ENCODE data around the gene HOXD12. TPM values are rescaled to one million over a fixed set of nuclear protein-coding genes. Genes with fewer than 3 reads are reported as not detected.

The HOXD12 gene
- total and polyA plus RNA-seq, 4 donors: not detected

GRCh38 chr2:176090862-176091261, 8.7 kb upstream of the HOXD12 start:
- Histone ChIP-seq H3K4me1 (ENCODE audit: control insufficient read depth in 1 of 2, insufficient read depth in 2 of 2, low read length in 2 of 2) (no peaks in the 10 kb centered on the region), H3K36me3 (ENCODE audit: control insufficient read depth in 1 of 2, insufficient read depth in 2 of 2, low read length in 1 of 2) (no peaks in the 10 kb centered on the region), H3K27ac (ENCODE audit: low read depth in 1 of 2, low read length in 2 of 2) (no peak overlapping the region), H3K9me3 (ENCODE audit: control insufficient read depth, low read length) (no peaks in the 10 kb centered on the region), H3K4me3 (ENCODE audit: low read length in 2 of 2) (no peak overlapping the region), H3K27me3 (ENCODE audit: control insufficient read depth in 1 of 2, insufficient read depth in 2 of 2, low read length in 1 of 2) (no peaks in the 10 kb centered on the region)
- 47 to 52% methylated on average over 5 of the region's 5 CpGs for WGBS, 2 donors
- intact Hi-C loops (cut with DNase I): loop anchor here in 1 of 2 donors (10.0 kb wide), 1 partner anchor 906 kb away; the partner anchor contains the start of gene ATP5MC3
- no peak for ATAC-seq (ENCODE audit: low FRiP score)
- no peak for DNase-seq

- H3K4me1 ChIP-seq (ENCODE audit: control insufficient read depth in 1 of 2, insufficient read depth in 2 of 2, low read length in 2 of 2): no peaks in the 10 kb centered on the region
- intact Hi-C loops (cut with DNase I): loop anchor here in 1 of 2 donors (10.0 kb wide), 1 partner anchor 907 kb away; the partner anchor contains the start of gene ATP5MC3
- no peaks in the 10 kb centered on the region for H3K9me3 ChIP-seq (ENCODE audit: control insufficient read depth, low read length)
- no peak overlapping the region for H3K27ac ChIP-seq (ENCODE audit: low read depth in 1 of 2, low read length in 2 of 2)
- 15 to 18% methylated on average over 28 to 31 of the region's 31 CpGs for WGBS, 2 donors
- no peaks in the 10 kb centered on the region for H3K36me3 ChIP-seq (ENCODE audit: control insufficient read depth in 1 of 2, insufficient read depth in 2 of 2, low read length in 1 of 2)
- ATAC-seq (ENCODE audit: low FRiP score) (no peak), DNase-seq (peak in 1 of 2 donors; percentile 19)
- H3K4me3 ChIP-seq (ENCODE audit: low read length in 2 of 2): no peak overlapping the region
- no peaks in the 10 kb centered on the region for H3K27me3 ChIP-seq (ENCODE audit: control insufficient read depth in 1 of 2, insufficient read depth in 2 of 2, low read length in 1 of 2)
These were observed 8.0 kb upstream of the HOXD12 start for GRCh38 chr2:176091329-176092258.

GRCh38 chr2:176092270-176093144, 7.1 kb upstream of the HOXD12 start, which contains the start of gene HOXD13:
Gene HOXD13 (plus strand): TSS chr2:176092721. CDS start chr2:176092891, 170 bp downstream.
- 4 to 5% methylated on average over 45 to 95 of the region's 95 CpGs for WGBS, 2 donors
- ATAC-seq (ENCODE audit: low FRiP score) (no peak), DNase-seq (peak in 1 of 2 donors; percentile 49)
- intact Hi-C loops (cut with DNase I): loop anchor here in 1 of 2 donors (10.0 kb wide), 1 partner anchor 908 kb away; the partner anchor contains the start of gene ATP5MC3
- Histone ChIP-seq H3K36me3 (ENCODE audit: control insufficient read depth in 1 of 2, insufficient read depth in 2 of 2, low read length in 1 of 2) (no peaks in the 10 kb centered on the region), H3K4me1 (ENCODE audit: control insufficient read depth in 1 of 2, insufficient read depth in 2 of 2, low read length in 2 of 2) (no peaks in the 10 kb centered on the region), H3K4me3 (ENCODE audit: low read length in 2 of 2) (peak within 1 kb of the TSS in 1 of 2 donors; percentile 22), H3K27ac (ENCODE audit: low read depth in 1 of 2, low read length in 2 of 2) (no peak within 1 kb of the TSS), H3K27me3 (ENCODE audit: control insufficient read depth in 1 of 2, insufficient read depth in 2 of 2, low read length in 1 of 2) (no peaks in the 10 kb centered on the region), H3K9me3 (ENCODE audit: control insufficient read depth, low read length) (no peaks in the 10 kb centered on the region)

- no peaks in the 10 kb centered on the region for H3K36me3 ChIP-seq (ENCODE audit: control insufficient read depth in 1 of 2, insufficient read depth in 2 of 2, low read length in 1 of 2)
- WGBS, 2 donors: 5% methylated on average over 53 of the region's 53 CpGs
These were observed 6.3 kb upstream of the HOXD12 start for GRCh38 chr2:176093145-176093897.

GRCh38 chr2:176093898-176094249, 5.7 kb upstream of the HOXD12 start:
- Histone ChIP-seq H3K4me1 (ENCODE audit: control insufficient read depth in 1 of 2, insufficient read depth in 2 of 2, low read length in 2 of 2) (no peaks in the 10 kb centered on the region), H3K36me3 (ENCODE audit: control insufficient read depth in 1 of 2, insufficient read depth in 2 of 2, low read length in 1 of 2) (no peaks in the 10 kb centered on the region), H3K27ac (ENCODE audit: low read depth in 1 of 2, low read length in 2 of 2) (no peak overlapping the region), H3K9me3 (ENCODE audit: control insufficient read depth, low read length) (no peaks in the 10 kb centered on the region), H3K4me3 (ENCODE audit: low read length in 2 of 2) (peak overlapping the region in 1 of 2 donors; percentile 14), H3K27me3 (ENCODE audit: control insufficient read depth in 1 of 2, insufficient read depth in 2 of 2, low read length in 1 of 2) (no peaks in the 10 kb centered on the region)
- WGBS, 2 donors: 18 to 22% methylated on average over 8 of the region's 8 CpGs
- intact Hi-C loops (cut with DNase I): loop anchor here in 1 of 2 donors (10.0 kb wide), 1 partner anchor 909 kb away; the partner anchor contains the start of gene ATP5MC3
- ATAC-seq (ENCODE audit: low FRiP score) (no peak), DNase-seq (no peak)

More at GRCh38 chr2:176093145-176093897, 6.3 kb upstream of the HOXD12 start:
- Histone ChIP-seq H3K9me3 (ENCODE audit: control insufficient read depth, low read length) (no peaks in the 10 kb centered on the region), H3K4me3 (ENCODE audit: low read length in 2 of 2) (peak overlapping the region in 1 of 2 donors; percentile 14), H3K27me3 (ENCODE audit: control insufficient read depth in 1 of 2, insufficient read depth in 2 of 2, low read length in 1 of 2) (no peaks in the 10 kb centered on the region), H3K4me1 (ENCODE audit: control insufficient read depth in 1 of 2, insufficient read depth in 2 of 2, low read length in 2 of 2) (no peaks in the 10 kb centered on the region), H3K27ac (ENCODE audit: low read depth in 1 of 2, low read length in 2 of 2) (no peak overlapping the region)
- peak in 1 of 2 donors; percentile 44 for DNase-seq
- intact Hi-C loops (cut with DNase I): loop anchor here in 1 of 2 donors (10.0 kb wide), 1 partner anchor 909 kb away; the partner anchor contains the start of gene ATP5MC3
- ATAC-seq (ENCODE audit: low FRiP score): no peak

- no peaks in the 10 kb centered on the region for H3K4me1 ChIP-seq (ENCODE audit: control insufficient read depth in 1 of 2, insufficient read depth in 2 of 2, low read length in 2 of 2)
- WGBS, 2 donors: 12 to 15% methylated on average over 12 of the region's 12 CpGs
These were observed 5.2 kb upstream of the HOXD12 start for GRCh38 chr2:176094349-176094748.

GRCh38 chr2:176095421-176095820, 4.2 kb upstream of the HOXD12 start:
- Histone ChIP-seq H3K4me3 (ENCODE audit: low read length in 2 of 2) (no peak overlapping the region), H3K27me3 (ENCODE audit: control insufficient read depth in 1 of 2, insufficient read depth in 2 of 2, low read length in 1 of 2) (no peaks in the 10 kb centered on the region)
- intact Hi-C loops (cut with DNase I): loop anchor here (5.0 to 10.0 kb wide), 3 partner anchors 728 to 911 kb away; partner anchors contain the start of gene ATP5MC3 (in 1 of the 2)

More at GRCh38 chr2:176094349-176094748, 5.2 kb upstream of the HOXD12 start:
- no peak overlapping the region for H3K27ac ChIP-seq (ENCODE audit: low read depth in 1 of 2, low read length in 2 of 2)
- ATAC-seq (ENCODE audit: low FRiP score) (no peak), DNase-seq (no peak)
- no peak overlapping the region for H3K4me3 ChIP-seq (ENCODE audit: low read length in 2 of 2)
- no peaks in the 10 kb centered on the region for H3K9me3 ChIP-seq (ENCODE audit: control insufficient read depth, low read length)
- intact Hi-C loops (cut with DNase I): loop anchor here in 1 of 2 donors (10.0 kb wide), 1 partner anchor 910 kb away; the partner anchor contains the start of gene ATP5MC3
- H3K36me3 ChIP-seq (ENCODE audit: control insufficient read depth in 1 of 2, insufficient read depth in 2 of 2, low read length in 1 of 2): no peaks in the 10 kb centered on the region
- H3K27me3 ChIP-seq (ENCODE audit: control insufficient read depth in 1 of 2, insufficient read depth in 2 of 2, low read length in 1 of 2): no peaks in the 10 kb centered on the region

More at GRCh38 chr2:176095421-176095820, 4.2 kb upstream of the HOXD12 start:
- no peak overlapping the region for H3K27ac ChIP-seq (ENCODE audit: low read depth in 1 of 2, low read length in 2 of 2)
- no peaks in the 10 kb centered on the region for H3K36me3 ChIP-seq (ENCODE audit: control insufficient read depth in 1 of 2, insufficient read depth in 2 of 2, low read length in 1 of 2)
- H3K9me3 ChIP-seq (ENCODE audit: control insufficient read depth, low read length): no peaks in the 10 kb centered on the region
- H3K4me1 ChIP-seq (ENCODE audit: control insufficient read depth in 1 of 2, insufficient read depth in 2 of 2, low read length in 2 of 2): no peaks in the 10 kb centered on the region
- ATAC-seq (ENCODE audit: low FRiP score) (no peak), DNase-seq (no peak)
- 22% methylated on average over 5 of the region's 5 CpGs for WGBS, 2 donors

Data from aorta (tissue), 5 donors.